DND-41 (cell line): Measurements from ENCODE around the gene SINHCAF.

ENCODE experiments used
- EZH2 ChIP-seq: IDR thresholded peaks from 3 replicates; pipeline ENCODE4 v1.6.1; 2012; ENCODE audit warnings: borderline replicate concordance, low read depth, mild to moderate bottlenecking, moderate library complexity, low read length, inconsistent platforms; ENCODE audit not compliant: severe bottlenecking
- TF ChIP-seq, protein P1 (sequence below): IDR thresholded peaks from 2 replicates; pipeline ENCODE4 v1.5.1; 2012; ENCODE audit warnings: borderline replicate concordance, low read length, moderate library complexity, mild to moderate bottlenecking; ENCODE audit not compliant: poor library complexity, severe bottlenecking; ENCODE audit errors: extremely low read depth

GRCh38 chr12:31272607-31273225 lies 53.2 kb downstream of the SINHCAF start:
- TF ChIP-seq, protein P1, sequence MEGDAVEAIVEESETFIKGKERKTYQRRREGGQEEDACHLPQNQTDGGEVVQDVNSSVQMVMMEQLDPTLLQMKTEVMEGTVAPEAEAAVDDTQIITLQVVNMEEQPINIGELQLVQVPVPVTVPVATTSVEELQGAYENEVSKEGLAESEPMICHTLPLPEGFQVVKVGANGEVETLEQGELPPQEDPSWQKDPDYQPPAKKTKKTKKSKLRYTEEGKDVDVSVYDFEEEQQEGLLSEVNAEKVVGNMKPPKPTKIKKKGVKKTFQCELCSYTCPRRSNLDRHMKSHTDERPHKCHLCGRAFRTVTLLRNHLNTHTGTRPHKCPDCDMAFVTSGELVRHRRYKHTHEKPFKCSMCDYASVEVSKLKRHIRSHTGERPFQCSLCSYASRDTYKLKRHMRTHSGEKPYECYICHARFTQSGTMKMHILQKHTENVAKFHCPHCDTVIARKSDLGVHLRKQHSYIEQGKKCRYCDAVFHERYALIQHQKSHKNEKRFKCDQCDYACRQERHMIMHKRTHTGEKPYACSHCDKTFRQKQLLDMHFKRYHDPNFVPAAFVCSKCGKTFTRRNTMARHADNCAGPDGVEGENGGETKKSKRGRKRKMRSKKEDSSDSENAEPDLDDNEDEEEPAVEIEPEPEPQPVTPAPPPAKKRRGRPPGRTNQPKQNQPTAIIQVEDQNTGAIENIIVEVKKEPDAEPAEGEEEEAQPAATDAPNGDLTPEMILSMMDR: no peak
- no peak for TF ChIP-seq EZH2
